RPMI8226 (cell line): ENCODE measurements around the gene TRRAP.
"Not testable (repeated sequence)": the region's sequence is repeated elsewhere in the genome, so short reads cannot be mapped to it uniquely, and the experiment has no call there.

ENCODE experiments used
- DNase-seq: peaks from one replicate; pipeline ENCODE4 v3.0.0-alpha.2; 2015

The TRRAP gene

DNA sequence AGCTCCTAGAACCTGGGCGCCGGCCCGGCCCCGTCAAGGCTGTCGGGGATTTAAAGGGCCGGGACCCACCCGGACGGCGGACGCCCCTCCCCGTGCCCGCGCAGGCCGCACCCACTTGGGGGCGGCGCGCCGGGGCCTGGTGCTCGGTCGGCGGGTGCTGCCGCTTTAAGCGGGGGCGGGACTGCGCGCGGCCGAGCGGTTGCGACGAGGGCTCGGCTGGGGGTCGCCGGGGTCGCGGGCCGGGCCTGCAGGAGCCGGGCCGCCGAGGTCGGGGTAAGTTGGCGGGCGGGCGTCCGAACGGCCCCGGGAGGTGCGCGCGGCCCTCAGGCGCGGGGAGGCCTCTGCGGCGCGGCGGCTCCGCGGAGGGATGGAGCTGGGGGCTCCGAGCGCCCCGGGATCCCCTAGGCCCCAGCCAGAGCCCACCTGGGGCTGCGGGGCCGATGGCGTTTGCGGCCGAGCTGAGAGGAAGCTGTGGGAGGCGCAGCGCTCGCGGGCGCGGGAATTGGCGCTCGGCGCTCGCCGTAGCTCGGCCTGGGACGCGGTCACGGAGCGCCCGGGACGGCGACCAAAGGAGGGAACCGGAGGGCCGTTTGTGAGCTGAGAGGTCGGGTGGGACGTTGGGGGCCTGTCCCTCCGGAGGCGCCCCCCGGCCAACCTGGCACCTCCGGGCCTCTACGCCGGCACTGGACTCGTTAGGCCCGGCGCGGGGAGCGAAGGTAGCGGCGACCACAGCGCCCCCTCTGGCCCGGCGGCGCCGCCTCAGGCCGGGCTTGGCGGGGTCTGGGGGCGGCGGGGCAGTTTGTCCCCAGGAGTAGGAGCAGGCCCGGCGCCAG, at the start of gene TRRAP:
Gene TRRAP (plus strand): TSS at position 168 of the 833 bp plus-strand sequence. CDS start 2,619 bp downstream, outside the sequence.
- peak; percentile 84 for DNase-seq

- no peak for DNase-seq
Observed at GRCh38 chr7:98830972-98831548, 47.3 kb upstream of the TRRAP start.

GRCh38 chr7:98831641-98832221, 46.6 kb upstream of the TRRAP start:
- DNase-seq = peak; percentile 54

DNA sequence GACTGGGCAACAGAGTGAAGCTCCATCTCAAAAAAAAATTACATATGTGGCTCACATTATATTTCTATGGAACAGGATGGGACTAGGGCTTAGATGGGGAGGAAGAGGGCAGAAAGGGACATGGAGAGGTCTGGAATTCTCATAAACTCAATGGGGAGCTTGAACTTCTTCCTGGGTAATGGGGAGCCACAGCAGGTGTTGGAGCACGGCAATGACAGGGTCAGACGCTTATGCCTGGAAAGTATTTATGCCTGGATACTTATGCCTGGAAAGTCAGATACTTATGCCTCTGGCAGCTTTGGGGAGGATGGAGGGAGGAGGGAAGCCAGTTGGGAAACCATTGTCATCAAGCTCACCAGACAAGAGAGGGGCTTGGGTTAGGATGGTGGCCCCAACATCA, 45.3 kb upstream of the TRRAP start:
- DNase-seq = no peak

- no peak for DNase-seq
Observed at GRCh38 chr7:98834949-98835348, 43.4 kb upstream of the TRRAP start.

GRCh38 chr7:98836811-98837629, 41.3 kb upstream of the TRRAP start:
- DNase-seq = peak; percentile 67

DNA sequence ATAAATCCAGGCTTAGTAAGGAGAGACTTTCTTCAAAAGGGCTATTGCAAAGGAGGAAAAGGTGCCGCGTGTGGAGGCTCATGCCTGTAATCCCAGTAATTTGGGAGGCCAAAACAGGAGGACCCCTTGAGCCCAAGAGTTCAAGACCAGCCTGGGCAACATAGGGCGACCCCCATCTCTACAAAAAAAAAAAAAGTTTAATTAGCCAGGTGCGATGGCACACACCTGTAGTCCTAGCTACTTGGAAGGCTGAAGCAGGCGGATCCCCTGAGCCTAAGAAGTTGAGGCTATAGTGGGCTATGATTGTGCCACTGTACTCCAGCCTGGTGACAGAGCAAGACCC, 40.7 kb upstream of the TRRAP start:
- no peak for DNase-seq

- DNase-seq = no peak
Observed at GRCh38 chr7:98840096-98840495, 38.2 kb upstream of the TRRAP start.

DNA sequence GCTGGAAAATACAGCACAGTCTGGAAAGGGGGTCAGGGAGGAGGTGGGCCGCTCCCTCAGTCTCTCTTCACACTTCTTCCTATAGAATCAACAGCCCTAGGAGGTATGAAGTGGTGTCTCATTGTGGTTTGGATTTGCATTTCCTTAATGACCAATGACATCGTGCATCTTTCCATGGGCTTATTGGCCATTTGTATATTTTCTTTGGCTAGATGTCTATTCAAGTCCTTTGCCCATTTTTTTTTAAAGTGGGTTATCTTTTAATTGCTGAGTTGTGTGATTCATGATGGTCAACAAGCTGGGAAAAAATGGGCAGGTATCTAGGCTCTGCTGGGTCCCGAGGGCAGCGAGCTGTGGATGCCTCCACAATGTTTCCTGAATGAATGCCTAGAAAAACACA, 37.6 kb upstream of the TRRAP start:
- DNase-seq = no peak

GRCh38 chr7:98841179-98841997, 36.9 kb upstream of the TRRAP start:
- peak; percentile 71 for DNase-seq

DNA sequence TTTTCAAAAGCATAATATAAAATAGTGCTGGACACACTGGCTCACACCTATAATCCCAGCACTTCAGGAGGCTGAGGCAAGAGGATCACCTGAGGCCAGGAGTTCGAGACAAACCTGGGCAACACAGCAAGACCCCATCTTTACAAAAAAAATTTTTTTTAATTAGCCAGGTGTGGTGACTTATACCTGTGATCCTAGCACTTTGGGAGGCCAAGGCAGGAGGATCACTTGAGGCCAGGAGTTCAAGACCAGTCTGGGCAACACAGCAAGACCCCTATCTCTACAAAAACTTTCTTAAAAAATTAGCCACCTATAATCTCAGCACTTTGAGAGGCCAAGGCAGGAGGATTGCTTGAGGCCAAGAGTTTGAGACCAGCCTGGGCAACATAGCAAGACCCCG, 35.8 kb upstream of the TRRAP start:
- DNase-seq = not testable (repeated sequence)

GRCh38 chr7:98848918-98849317, 29.4 kb upstream of the TRRAP start:
- DNase-seq = no peak

DNA sequence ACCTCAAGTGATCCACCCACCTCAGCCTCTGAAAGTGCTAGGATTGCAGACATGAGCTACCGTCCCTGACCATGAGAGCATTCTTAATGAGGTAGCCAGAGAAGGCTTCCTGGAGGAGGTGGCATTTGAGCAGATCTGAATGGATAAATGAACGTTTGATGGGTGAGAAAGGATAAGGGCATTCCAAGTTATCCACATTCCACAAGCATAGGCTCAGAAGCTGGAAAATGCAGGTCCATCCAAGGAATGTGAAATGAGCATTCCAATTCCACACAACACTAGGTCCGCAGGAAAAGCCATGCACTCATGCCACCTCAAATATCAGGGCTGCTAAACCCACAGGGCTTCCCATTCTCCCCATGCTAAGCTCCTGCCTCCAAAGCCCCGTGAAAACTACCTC, 25.5 kb upstream of the TRRAP start:
- no peak for DNase-seq

GRCh38 chr7:98855610-98856422, 22.5 kb upstream of the TRRAP start:
- DNase-seq = no peak

- no peak for DNase-seq
Observed at GRCh38 chr7:98860071-98860470, 18.3 kb upstream of the TRRAP start.

GRCh38 chr7:98862203-98862602, 16.1 kb upstream of the TRRAP start:
- no peak for DNase-seq

DNA sequence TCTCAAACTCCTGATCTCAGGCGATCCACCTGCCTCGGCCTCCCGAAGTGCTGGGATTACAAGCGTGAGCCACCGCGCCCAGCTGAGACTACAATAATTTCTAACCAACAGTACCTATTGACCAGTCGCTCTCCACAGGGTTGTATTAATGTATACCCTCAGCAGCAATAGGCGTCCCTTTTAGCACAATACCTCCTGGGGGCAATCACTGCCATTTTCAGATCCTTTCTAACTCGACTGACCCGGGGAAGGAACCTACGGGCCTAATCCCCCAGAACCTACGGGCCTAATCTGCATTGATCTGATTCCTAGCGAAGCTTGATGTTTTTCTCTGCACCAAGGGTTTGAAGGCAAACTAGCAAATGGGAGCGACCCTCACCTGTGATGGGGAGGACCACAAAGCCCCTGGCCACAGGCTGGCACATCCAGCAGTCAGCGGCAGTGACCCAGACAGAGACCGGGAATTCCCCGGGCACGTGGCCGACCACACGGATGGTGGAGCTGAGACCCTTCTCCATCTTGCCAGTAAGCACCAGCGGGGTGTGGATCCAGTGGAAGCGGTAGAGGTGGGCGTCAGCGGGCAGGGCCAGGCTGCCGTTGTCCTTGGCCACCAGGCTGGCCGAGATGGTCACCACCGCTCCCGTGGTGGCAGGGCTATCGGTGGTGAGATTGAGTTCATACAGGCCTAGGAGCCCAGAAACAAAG, 15.5 kb upstream of the TRRAP start:
- no peak for DNase-seq

- no peak for DNase-seq
Observed at GRCh38 chr7:98863601-98864000, 14.7 kb upstream of the TRRAP start.

DNA sequence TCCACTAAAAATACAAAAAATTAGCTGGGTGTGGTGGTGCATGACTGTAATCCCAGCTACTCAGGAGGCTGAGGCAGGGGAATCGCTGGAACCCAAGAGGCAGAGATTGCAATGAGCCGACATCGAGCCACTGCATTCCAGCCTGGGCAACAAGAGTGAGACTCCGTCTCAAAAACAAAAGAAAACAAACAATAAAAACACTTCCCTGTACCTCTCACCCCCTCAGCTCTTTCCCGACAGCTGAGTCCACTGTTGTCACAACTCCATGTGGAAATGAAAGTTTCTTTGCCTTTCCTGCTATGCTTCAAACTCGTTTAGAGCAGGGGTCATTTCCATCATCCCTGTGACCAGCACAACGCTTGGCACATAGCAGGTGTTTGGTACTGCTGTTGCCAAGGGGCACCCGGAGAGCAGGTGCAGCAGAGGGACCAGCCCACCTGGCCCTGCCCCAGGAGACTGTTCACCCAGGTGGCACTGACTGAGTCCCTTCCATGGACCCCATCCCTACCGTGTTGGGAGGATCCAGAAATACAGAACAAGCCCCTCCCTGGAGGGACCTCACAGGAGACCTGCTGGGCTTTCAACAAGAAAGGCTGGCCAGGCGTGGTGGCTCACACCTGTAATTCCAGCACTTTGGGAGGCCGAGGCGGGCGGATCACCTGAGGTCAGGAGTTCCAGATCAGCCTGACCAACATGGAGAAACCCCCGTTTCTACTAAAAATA, 13.4 kb upstream of the TRRAP start:
- DNase-seq = no peak

GRCh38 chr7:98866351-98866750, 12.0 kb upstream of the TRRAP start:
- no peak for DNase-seq
